DOHH2 (cell line): ENCODE measurements around the gene ISCA2.

Source experiments
- H3F3A ChIP-seq: fragments of 200-600 bp; sonication (generic), shearing (Covaris generic); 2 replicates; pipeline ENCODE4 v1.6.0; 2016; ENCODE audit warnings: antibody characterized with exemption, mild to moderate bottlenecking; ENCODE audit not compliant: control insufficient read depth, insufficient read depth
- H3K27ac ChIP-seq: fragments of 200-600 bp; sonication (generic); 2 replicates; pipeline ENCODE4 v1.5.1; 2014; ENCODE audit warnings: low read depth, mild to moderate bottlenecking, low read length, moderate library complexity
- H3K27me3 ChIP-seq: fragments of 200-600 bp; sonication (generic); 2 replicates; pipeline ENCODE4 v1.6.1; 2014; ENCODE audit warnings: mild to moderate bottlenecking, low read length, mixed read lengths; ENCODE audit not compliant: control insufficient read depth
- H3K36me3 ChIP-seq: fragments of 200-600 bp; sonication (generic); 2 replicates; pipeline ENCODE4 v1.6.1; 2014; ENCODE audit warnings: mild to moderate bottlenecking, low read length, moderate library complexity, mixed read lengths; ENCODE audit not compliant: control insufficient read depth
- H3K4me1 ChIP-seq: fragments of 200-600 bp; sonication (generic); 2 replicates; pipeline ENCODE4 v1.6.1; 2014; ENCODE audit warnings: mild to moderate bottlenecking, low read length, mixed read lengths; ENCODE audit not compliant: control insufficient read depth
- H3K4me2 ChIP-seq: fragments of 200-600 bp; sonication (generic); 2 replicates; pipeline ENCODE4 v1.6.0; 2014; ENCODE audit warnings: mild to moderate bottlenecking, low read length, moderate library complexity
- H3K4me3 ChIP-seq: fragments of 200-600 bp; sonication (generic); 2 replicates; pipeline ENCODE4 v1.5.1; 2014; ENCODE audit warnings: mild to moderate bottlenecking, low read length, mixed read lengths
- H3K79me2 ChIP-seq: fragments of 200-600 bp; sonication (generic); 2 replicates; pipeline ENCODE4 v1.6.1; 2014; ENCODE audit warnings: mild to moderate bottlenecking, low read length, mixed read lengths; ENCODE audit not compliant: control insufficient read depth
- H3K9me2 ChIP-seq: fragments of 200-600 bp; sonication (generic); replicated peaks from 2 replicates; pipeline ENCODE4 v1.6.1; 2014; ENCODE audit warnings: mild to moderate bottlenecking, low read length, mixed read lengths; ENCODE audit not compliant: control insufficient read depth
- H3K9me3 ChIP-seq: fragments of 200-600 bp; sonication (generic); 2 replicates; pipeline ENCODE4 v1.6.1; 2014; ENCODE audit warnings: antibody characterized with exemption, low read length, mixed read lengths; ENCODE audit not compliant: control insufficient read depth, insufficient read depth
- H4K20me1 ChIP-seq: fragments of 200-600 bp; sonication (generic); 2 replicates; pipeline ENCODE4 v1.6.0; 2014; ENCODE audit warnings: low read depth, mild to moderate bottlenecking, antibody characterized with exemption, low read length, moderate library complexity; ENCODE audit not compliant: control insufficient read depth, insufficient read depth
- CTCF ChIP-seq: fragments of 200-600 bp; sonication (generic); IDR thresholded peaks from one replicate; pipeline ENCODE4 v1.5.1; 2014; ENCODE audit warnings: antibody characterized with exemption, mild to moderate bottlenecking, low read depth, low read length; ENCODE audit not compliant: poor library complexity, severe bottlenecking
- EZH2phosphoT487 ChIP-seq: fragments of 200-600 bp; sonication (generic); IDR thresholded peaks from 2 replicates; pipeline ENCODE4 v1.6.1; 2017; ENCODE audit warnings: borderline replicate concordance, mild to moderate bottlenecking, antibody characterized with exemption, low read length, moderate library complexity, mixed read lengths

The ISCA2 gene

GRCh38 chr14:74472601-74473000 is 21.0 kb upstream of the ISCA2 start:
- H3K27me3 ChIP-seq: peaks cover 4% of the 10 kb centered on the region; the same call in 1 of the 2 replicates
- H3K9me2 ChIP-seq: no peaks in the 10 kb centered on the region
- TF ChIP-seq EZH2phosphoT487 (no peak), CTCF (no peak)
- no peaks in the 10 kb centered on the region for H3K79me2 ChIP-seq
- no peak overlapping the region for H3K4me3 ChIP-seq
- H3K4me2 ChIP-seq: no peak overlapping the region
- no peaks in the 10 kb centered on the region for H4K20me1 ChIP-seq
- H3K36me3 ChIP-seq: no peaks in the 10 kb centered on the region
- H3K27ac ChIP-seq: no peak overlapping the region
- H3F3A ChIP-seq: no peaks in the 10 kb centered on the region
- H3K4me1 ChIP-seq: no peaks in the 10 kb centered on the region
- H3K9me3 ChIP-seq: no peaks in the 10 kb centered on the region

DNA sequence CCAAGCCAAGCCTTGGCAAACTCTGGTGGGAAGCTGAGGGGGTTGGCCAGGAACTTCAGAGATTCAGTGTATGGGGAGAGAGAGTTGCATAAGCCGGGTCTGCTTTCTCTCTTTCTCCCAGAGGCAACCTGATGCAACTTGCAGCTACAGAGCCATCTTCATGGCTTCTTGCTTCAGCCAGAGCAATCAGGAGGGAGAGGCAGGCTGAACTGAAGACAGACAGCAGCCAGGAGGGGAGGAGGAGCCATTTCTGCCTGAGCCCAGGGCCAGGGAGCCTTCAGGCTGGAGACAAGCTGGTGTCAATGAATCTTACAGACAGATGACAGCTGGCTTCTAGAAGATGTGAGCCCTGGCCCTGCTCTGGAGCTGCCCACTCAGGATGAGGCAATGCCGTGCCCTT is 19.2 kb upstream of the ISCA2 start:
- Histone ChIP-seq H3K27me3 (peaks cover 4% of the 10 kb centered on the region; the same call in 1 of the 2 replicates), H3K36me3 (no peaks in the 10 kb centered on the region), H3K9me2 (no peaks in the 10 kb centered on the region), H3K4me2 (no peak overlapping the region), H3K4me1 (no peaks in the 10 kb centered on the region), H3F3A (no peaks in the 10 kb centered on the region), H4K20me1 (no peaks in the 10 kb centered on the region), H3K27ac (no peak overlapping the region), H3K79me2 (no peaks in the 10 kb centered on the region), H3K9me3 (no peaks in the 10 kb centered on the region), H3K4me3 (no peak overlapping the region)
- TF ChIP-seq EZH2phosphoT487 (no peak), CTCF (no peak)

- no peak for TF ChIP-seq EZH2phosphoT487
- no peak for TF ChIP-seq CTCF
- Histone ChIP-seq H3K79me2 (no peaks in the 10 kb centered on the region), H3K27ac (no peak overlapping the region), H3K9me2 (no peaks in the 10 kb centered on the region), H3K4me3 (no peak overlapping the region), H3F3A (no peaks in the 10 kb centered on the region), H3K9me3 (no peaks in the 10 kb centered on the region), H3K27me3 (peaks cover 3% of the 10 kb centered on the region; the same call in 1 of the 2 replicates), H4K20me1 (no peaks in the 10 kb centered on the region), H3K36me3 (no peaks in the 10 kb centered on the region), H3K4me1 (no peaks in the 10 kb centered on the region), H3K4me2 (no peak overlapping the region)
Observed at GRCh38 chr14:74475678-74476077, 17.9 kb upstream of the ISCA2 start.

DNA sequence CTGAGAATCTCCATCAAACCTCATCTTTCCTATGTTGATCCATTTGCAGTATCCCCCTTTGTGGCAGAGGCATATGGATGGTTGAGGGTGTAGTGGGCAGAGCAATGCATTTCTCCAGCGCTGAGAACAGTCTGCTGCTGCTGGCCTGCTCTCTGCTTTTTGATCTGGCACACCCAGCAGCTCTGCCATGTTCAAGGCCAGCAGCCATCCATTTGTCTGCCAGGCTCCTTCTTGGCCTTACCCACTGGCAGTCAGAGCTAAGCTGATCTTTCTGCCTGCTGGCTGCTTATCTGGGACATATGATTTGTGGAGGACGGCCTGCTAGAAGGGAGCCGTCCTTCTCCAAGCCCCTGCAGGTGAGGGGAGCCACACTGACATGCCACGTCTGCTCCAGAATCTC is 17.5 kb upstream of the ISCA2 start:
- Histone ChIP-seq H3K9me2 (no peaks in the 10 kb centered on the region), H3K4me1 (no peaks in the 10 kb centered on the region), H3K4me3 (no peak overlapping the region), H4K20me1 (no peaks in the 10 kb centered on the region), H3K27ac (no peak overlapping the region), H3F3A (no peaks in the 10 kb centered on the region), H3K27me3 (no peaks in the 10 kb centered on the region), H3K4me2 (no peak overlapping the region), H3K79me2 (no peaks in the 10 kb centered on the region), H3K9me3 (no peaks in the 10 kb centered on the region), H3K36me3 (no peaks in the 10 kb centered on the region)
- TF ChIP-seq EZH2phosphoT487 (no peak), CTCF (no peak)
